HepG2 (cell line): ENCODE measurements around the gene RNPS1. TPM values are rescaled to one million over a fixed set of nuclear protein-coding genes. Genes with fewer than 3 reads are reported as not detected.
A peak's percentile ranks its signal among the peaks of the same experiment; 100 is the strongest.

Experiments used
- FOSL2 ChIP-seq: sonication (generic); formaldehyde crosslinking; IDR thresholded peaks from 2 replicates; pipeline ENCODE4 v1.4.0; 2020; ENCODE audit warnings: missing genetic modification reagents
- NPAS2 ChIP-seq: sonication (generic); formaldehyde crosslinking; IDR thresholded peaks from 2 replicates; pipeline ENCODE4 v1.8.0; 2022; ENCODE audit warnings: mild to moderate bottlenecking, missing genetic modification reagents, borderline replicate concordance
- NR2C2 ChIP-seq: sonication (generic); formaldehyde crosslinking; IDR thresholded peaks from 2 replicates; pipeline ENCODE4 v1.4.0; 2020; ENCODE audit warnings: missing genetic modification reagents, mild to moderate bottlenecking, moderate library complexity, borderline replicate concordance
- REL ChIP-seq: sonication (generic); formaldehyde crosslinking; conservative IDR thresholded peaks from 2 replicates; pipeline ENCODE4 v1.8.0; 2022; ENCODE audit warnings: mild to moderate bottlenecking, missing genetic modification reagents, moderate library complexity
- TP53 ChIP-seq: sonication (generic); formaldehyde crosslinking; conservative IDR thresholded peaks from 2 replicates; pipeline ENCODE4 v1.4.0; 2020; ENCODE audit warnings: missing genetic modification reagents
- U2AF1 ChIP-seq: fragments of 200-400 bp; formaldehyde crosslinking; optimal IDR thresholded peaks from 2 replicates; pipeline ENCODE3; 2017; ENCODE audit warnings: mild to moderate bottlenecking, low read depth, low read length
- ZKSCAN1 ChIP-seq: fragments of 150-350 bp; IDR thresholded peaks from 2 replicates; pipeline ENCODE4 v1.6.1; 2014; ENCODE audit warnings: low read length
- ZNF34 ChIP-seq: sonication (generic); formaldehyde crosslinking; IDR thresholded peaks from 2 replicates; pipeline ENCODE4 v1.4.0; 2020; ENCODE audit warnings: mild to moderate bottlenecking, missing genetic modification reagents, borderline replicate concordance
- ZNF660 ChIP-seq: sonication (generic); formaldehyde crosslinking; IDR thresholded peaks from 2 replicates; pipeline ENCODE4 v1.5.1; 2020; ENCODE audit warnings: mild to moderate bottlenecking, low read depth, missing genetic modification reagents, borderline replicate concordance
- polyA plus RNA-seq, 8 experiments: library from polyadenylated mRNA; depleted of rRNA in 3 of 8; stranded (reverse) in 7 of 8; unstranded in 1 of 8; fragments of >200 nt; fragmentation: Illumina TruSeq in 4 of 8; extraction: Trizol in 4 of 8; gene quantifications; 2 replicates each; pipeline versions ENCODE4 v1.2.1 to v1.2.3, GENCODE V29; 2011 to 2016; ENCODE audit warnings: low read depth in 4 of 8, missing spikeins in 1 of 8, mixed read lengths in 1 of 8; ENCODE audit not compliant: insufficient read depth in 1 of 8
- total RNA-seq, 5 experiments: library from RNA; depleted of rRNA; stranded (reverse); fragments of >200 nt; fragmentation: Illumina TruSeq; extraction: Trizol; gene quantifications; 2 replicates each; pipeline ENCODE4 v1.2.3, GENCODE V29; 2016; ENCODE audit warnings: low read depth in 1 of 5
- TF ChIP-seq, protein P1 (sequence below): sonication (generic); formaldehyde crosslinking; IDR thresholded peaks from 2 replicates; pipeline ENCODE4 v1.8.0; 2022; ENCODE audit warnings: mild to moderate bottlenecking, missing genetic modification reagents, moderate library complexity
- TF ChIP-seq, protein P2 (sequence below): sonication (generic); formaldehyde crosslinking; IDR thresholded peaks from 2 replicates; pipeline ENCODE4 v1.8.0; 2022; ENCODE audit warnings: mild to moderate bottlenecking, missing genetic modification reagents; ENCODE audit not compliant: insufficient replicate concordance
- TF ChIP-seq, protein P3 (sequence below): sonication (generic); formaldehyde crosslinking; IDR thresholded peaks from 2 replicates; pipeline ENCODE4 v1.5.0; 2020; ENCODE audit warnings: mild to moderate bottlenecking, missing genetic modification reagents
- TF ChIP-seq, protein P4 (sequence below), 2 experiments: fragments of 450-650 bp in 1 of 2; sonication (generic) in 1 of 2; formaldehyde crosslinking in 1 of 2; IDR thresholded peaks; 2 replicates each; pipeline versions ENCODE4 v1.6.1 to v1.8.0; 2016 to 2022; ENCODE audit warnings: antibody characterized with exemption in 1 of 2, mild to moderate bottlenecking in 1 of 2, missing genetic modification reagents in 1 of 2

Gene RNPS1
- total and polyA plus RNA-seq, 2 of the 13 experiments (the other 11 are each of a cell fraction or from before 2014, with no cell fraction given): 126 to 133 TPM

DNA sequence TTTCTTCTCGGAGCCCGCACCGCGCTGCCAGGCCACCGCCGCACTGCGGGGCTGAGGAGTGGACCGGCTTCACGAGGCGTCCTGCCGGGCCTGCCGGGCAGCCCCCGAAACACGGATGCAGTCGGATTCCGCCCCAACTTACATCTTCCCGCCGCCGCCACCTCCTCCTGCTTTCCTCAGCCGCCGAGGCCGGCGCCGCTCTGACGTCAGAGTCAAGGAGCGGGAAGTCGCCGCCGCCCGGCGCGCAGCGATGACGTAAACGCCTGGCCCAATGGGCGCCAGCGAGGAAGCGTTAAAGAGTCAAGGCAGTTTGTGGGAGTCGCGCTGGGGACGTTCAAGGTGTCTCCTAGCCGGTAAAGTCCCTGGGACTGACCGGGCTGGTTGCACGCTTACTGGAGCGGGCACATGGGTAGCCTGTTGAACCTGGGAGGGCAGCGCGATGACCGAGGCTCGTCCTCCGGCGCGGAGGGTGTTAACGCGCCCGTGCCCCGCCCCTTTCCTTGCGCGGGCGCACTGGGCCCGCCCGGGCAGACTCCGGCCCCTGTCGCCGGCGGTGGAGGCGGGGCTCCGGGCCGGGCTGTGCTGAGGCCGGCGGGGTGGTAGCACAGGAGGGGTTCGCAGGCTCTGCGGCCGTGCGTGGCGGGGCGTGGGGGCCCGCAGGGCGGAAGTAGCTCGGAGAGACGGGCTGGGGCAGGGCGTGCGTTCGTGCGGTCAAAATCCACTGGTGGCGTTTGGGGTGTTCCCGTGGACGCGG lies at the start of gene RNPS1 (continued):
- TF ChIP-seq, protein P1, sequence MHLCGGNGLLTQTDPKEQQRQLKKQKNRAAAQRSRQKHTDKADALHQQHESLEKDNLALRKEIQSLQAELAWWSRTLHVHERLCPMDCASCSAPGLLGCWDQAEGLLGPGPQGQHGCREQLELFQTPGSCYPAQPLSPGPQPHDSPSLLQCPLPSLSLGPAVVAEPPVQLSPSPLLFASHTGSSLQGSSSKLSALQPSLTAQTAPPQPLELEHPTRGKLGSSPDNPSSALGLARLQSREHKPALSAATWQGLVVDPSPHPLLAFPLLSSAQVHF (CRISPR knock-in tag): peak; percentile 44
- TF ChIP-seq REL (CRISPR knock-in tag) (no peak), U2AF1 (peak; percentile 59), ZNF34 (CRISPR knock-in tag) (no peak; the same call in 1 of the 2 replicates), FOSL2 (CRISPR knock-in tag) (peak; percentile 47; the same call in 1 of the 2 replicates), NPAS2 (CRISPR knock-in tag) (no peak), ZNF660 (CRISPR knock-in tag) (no peak), NR2C2 (peak; percentile 98), ZKSCAN1 (no peak), TP53 (CRISPR knock-in tag) (0 out of 2 replicates have a peak, but pooled peaks have one; percentile 22)
- TF ChIP-seq, protein P2, sequence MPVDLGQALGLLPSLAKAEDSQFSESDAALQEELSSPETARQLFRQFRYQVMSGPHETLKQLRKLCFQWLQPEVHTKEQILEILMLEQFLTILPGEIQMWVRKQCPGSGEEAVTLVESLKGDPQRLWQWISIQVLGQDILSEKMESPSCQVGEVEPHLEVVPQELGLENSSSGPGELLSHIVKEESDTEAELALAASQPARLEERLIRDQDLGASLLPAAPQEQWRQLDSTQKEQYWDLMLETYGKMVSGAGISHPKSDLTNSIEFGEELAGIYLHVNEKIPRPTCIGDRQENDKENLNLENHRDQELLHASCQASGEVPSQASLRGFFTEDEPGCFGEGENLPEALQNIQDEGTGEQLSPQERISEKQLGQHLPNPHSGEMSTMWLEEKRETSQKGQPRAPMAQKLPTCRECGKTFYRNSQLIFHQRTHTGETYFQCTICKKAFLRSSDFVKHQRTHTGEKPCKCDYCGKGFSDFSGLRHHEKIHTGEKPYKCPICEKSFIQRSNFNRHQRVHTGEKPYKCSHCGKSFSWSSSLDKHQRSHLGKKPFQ (CRISPR knock-in tag): peak; percentile 89
- TF ChIP-seq, protein P3, sequence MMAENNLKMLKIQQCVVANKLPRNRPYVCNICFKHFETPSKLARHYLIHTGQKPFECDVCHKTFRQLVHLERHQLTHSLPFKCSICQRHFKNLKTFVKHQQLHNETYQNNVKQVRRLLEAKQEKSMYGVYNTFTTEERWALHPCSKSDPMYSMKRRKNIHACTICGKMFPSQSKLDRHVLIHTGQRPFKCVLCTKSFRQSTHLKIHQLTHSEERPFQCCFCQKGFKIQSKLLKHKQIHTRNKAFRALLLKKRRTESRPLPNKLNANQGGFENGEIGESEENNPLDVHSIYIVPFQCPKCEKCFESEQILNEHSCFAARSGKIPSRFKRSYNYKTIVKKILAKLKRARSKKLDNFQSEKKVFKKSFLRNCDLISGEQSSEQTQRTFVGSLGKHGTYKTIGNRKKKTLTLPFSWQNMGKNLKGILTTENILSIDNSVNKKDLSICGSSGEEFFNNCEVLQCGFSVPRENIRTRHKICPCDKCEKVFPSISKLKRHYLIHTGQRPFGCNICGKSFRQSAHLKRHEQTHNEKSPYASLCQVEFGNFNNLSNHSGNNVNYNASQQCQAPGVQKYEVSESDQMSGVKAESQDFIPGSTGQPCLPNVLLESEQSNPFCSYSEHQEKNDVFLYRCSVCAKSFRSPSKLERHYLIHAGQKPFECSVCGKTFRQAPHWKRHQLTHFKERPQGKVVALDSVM: peak; percentile 88
- TF ChIP-seq, protein P4, sequence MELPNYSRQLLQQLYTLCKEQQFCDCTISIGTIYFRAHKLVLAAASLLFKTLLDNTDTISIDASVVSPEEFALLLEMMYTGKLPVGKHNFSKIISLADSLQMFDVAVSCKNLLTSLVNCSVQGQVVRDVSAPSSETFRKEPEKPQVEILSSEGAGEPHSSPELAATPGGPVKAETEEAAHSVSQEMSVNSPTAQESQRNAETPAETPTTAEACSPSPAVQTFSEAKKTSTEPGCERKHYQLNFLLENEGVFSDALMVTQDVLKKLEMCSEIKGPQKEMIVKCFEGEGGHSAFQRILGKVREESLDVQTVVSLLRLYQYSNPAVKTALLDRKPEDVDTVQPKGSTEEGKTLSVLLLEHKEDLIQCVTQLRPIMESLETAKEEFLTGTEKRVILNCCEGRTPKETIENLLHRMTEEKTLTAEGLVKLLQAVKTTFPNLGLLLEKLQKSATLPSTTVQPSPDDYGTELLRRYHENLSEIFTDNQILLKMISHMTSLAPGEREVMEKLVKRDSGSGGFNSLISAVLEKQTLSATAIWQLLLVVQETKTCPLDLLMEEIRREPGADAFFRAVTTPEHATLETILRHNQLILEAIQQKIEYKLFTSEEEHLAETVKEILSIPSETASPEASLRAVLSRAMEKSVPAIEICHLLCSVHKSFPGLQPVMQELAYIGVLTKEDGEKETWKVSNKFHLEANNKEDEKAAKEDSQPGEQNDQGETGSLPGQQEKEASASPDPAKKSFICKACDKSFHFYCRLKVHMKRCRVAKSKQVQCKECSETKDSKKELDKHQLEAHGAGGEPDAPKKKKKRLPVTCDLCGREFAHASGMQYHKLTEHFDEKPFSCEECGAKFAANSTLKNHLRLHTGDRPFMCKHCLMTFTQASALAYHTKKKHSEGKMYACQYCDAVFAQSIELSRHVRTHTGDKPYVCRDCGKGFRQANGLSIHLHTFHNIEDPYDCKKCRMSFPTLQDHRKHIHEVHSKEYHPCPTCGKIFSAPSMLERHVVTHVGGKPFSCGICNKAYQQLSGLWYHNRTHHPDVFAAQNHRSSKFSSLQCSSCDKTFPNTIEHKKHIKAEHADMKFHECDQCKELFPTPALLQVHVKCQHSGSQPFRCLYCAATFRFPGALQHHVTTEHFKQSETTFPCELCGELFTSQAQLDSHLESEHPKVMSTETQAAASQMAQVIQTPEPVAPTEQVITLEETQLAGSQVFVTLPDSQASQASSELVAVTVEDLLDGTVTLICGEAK (IDR thresholded peaks at IDR 0.05): no peak
- TF ChIP-seq, protein P4 (CRISPR knock-in tag; IDR thresholded peaks at IDR 0.05): peak; percentile 2; the same call in 1 of the 2 replicates
